Activated naive CD8-positive, alpha-beta T cell treated with anti-CD3 and anti-CD28 coated beads, Interleukin-2, amount 50 U/mL, for 24 hours (primary cell): ENCODE measurements around the gene NFKBIA.
"Not testable (repeated sequence)": the region's sequence is repeated elsewhere in the genome, so short reads cannot be mapped to it uniquely, and the experiment has no call there.

ENCODE experiments used
- ATAC-seq: fragments of 150-1000 bp; cut with Tn5 transposase; one replicate; pipeline ENCODE4 v1.10.0; 2021
- DNase-seq: peaks from one replicate; pipeline ENCODE4 v3.0.0; 2021
- H3K27ac Mint-ChIP-seq: one replicate; pipeline ENCODE4 v1.8.0; 2021; ENCODE audit warnings: mild to moderate bottlenecking, mixed read lengths
- H3K27me3 Mint-ChIP-seq: one replicate; pipeline ENCODE4 v1.8.0; 2021; ENCODE audit warnings: mixed read lengths
- H3K36me3 Mint-ChIP-seq: one replicate; pipeline ENCODE4 v1.8.0; 2021; ENCODE audit warnings: low read depth, mixed read lengths
- H3K4me1 Mint-ChIP-seq: one replicate; pipeline ENCODE4 v1.8.0; 2021; ENCODE audit warnings: mixed read lengths
- H3K4me3 Mint-ChIP-seq: one replicate; pipeline ENCODE4 v1.8.0; 2021; ENCODE audit warnings: mild to moderate bottlenecking, moderate library complexity, mixed read lengths
- H3K9me3 Mint-ChIP-seq: one replicate; pipeline ENCODE4 v1.8.0; 2021; ENCODE audit warnings: mixed read lengths

The NFKBIA gene

GRCh38 chr14:35403114-35403602 lies 1.4 kb downstream of the NFKBIA start:
- Mint-ChIP-seq H3K4me3 (peak overlapping the region; percentile 96), H3K4me1 (peaks cover 67% of the 10 kb centered on the region), H3K9me3 (no peaks in the 10 kb centered on the region), H3K27ac (peak overlapping the region; percentile 98), H3K36me3 (peaks cover 46% of the 10 kb centered on the region), H3K27me3 (peaks cover 2% of the 10 kb centered on the region)
- ATAC-seq (peak; percentile 13), DNase-seq (peak; percentile 60)

- peak overlapping the region; percentile 96 for H3K4me3 Mint-ChIP-seq
- peaks cover 46% of the 10 kb centered on the region for H3K36me3 Mint-ChIP-seq
- H3K9me3 Mint-ChIP-seq: no peaks in the 10 kb centered on the region
- ATAC-seq: no peak
- peak overlapping the region; percentile 98 for H3K27ac Mint-ChIP-seq
- H3K27me3 Mint-ChIP-seq: peaks cover 2% of the 10 kb centered on the region
- H3K4me1 Mint-ChIP-seq: peaks cover 71% of the 10 kb centered on the region
- DNase-seq: no peak
Measured at GRCh38 chr14:35402323-35403113, 2.0 kb downstream of the NFKBIA start.

GRCh38 chr14:35401422-35402265 lies 2.9 kb downstream of the NFKBIA start:
- peaks cover 46% of the 10 kb centered on the region for H3K36me3 Mint-ChIP-seq
- H3K27me3 Mint-ChIP-seq: peaks cover 2% of the 10 kb centered on the region
- no peak for DNase-seq
- peaks cover 69% of the 10 kb centered on the region for H3K4me1 Mint-ChIP-seq
- ATAC-seq: no peak
- H3K4me3 Mint-ChIP-seq: peak overlapping the region; percentile 96
- no peaks in the 10 kb centered on the region for H3K9me3 Mint-ChIP-seq
- H3K27ac Mint-ChIP-seq: peak overlapping the region; percentile 98

GRCh38 chr14:35400648-35401421 lies 3.7 kb downstream of the NFKBIA start:
- H3K9me3 Mint-ChIP-seq: no peaks in the 10 kb centered on the region
- peak overlapping the region; percentile 96 for H3K4me3 Mint-ChIP-seq
- H3K4me1 Mint-ChIP-seq: peaks cover 66% of the 10 kb centered on the region
- DNase-seq (peak; percentile 65), ATAC-seq (no peak)
- peaks cover 46% of the 10 kb centered on the region for H3K36me3 Mint-ChIP-seq
- peaks cover 2% of the 10 kb centered on the region for H3K27me3 Mint-ChIP-seq
- peak overlapping the region; percentile 98 for H3K27ac Mint-ChIP-seq

- H3K27me3 Mint-ChIP-seq: peaks cover under 1% of the 10 kb centered on the region
- no peak for ATAC-seq
- peaks cover 45% of the 10 kb centered on the region for H3K36me3 Mint-ChIP-seq
- no peak for DNase-seq
- peak overlapping the region; percentile 43 for H3K27ac Mint-ChIP-seq
- peaks cover 58% of the 10 kb centered on the region for H3K4me1 Mint-ChIP-seq
- no peaks in the 10 kb centered on the region for H3K9me3 Mint-ChIP-seq
- peak overlapping the region; percentile 51 for H3K4me3 Mint-ChIP-seq
Measured at GRCh38 chr14:35399083-35399937, 5.2 kb downstream of the NFKBIA start.

GRCh38 chr14:35398071-35398584 lies 6.4 kb downstream of the NFKBIA start:
- H3K36me3 Mint-ChIP-seq: peaks cover 38% of the 10 kb centered on the region
- no peak overlapping the region for H3K4me3 Mint-ChIP-seq
- H3K27me3 Mint-ChIP-seq: no peaks in the 10 kb centered on the region
- H3K4me1 Mint-ChIP-seq: peaks cover 56% of the 10 kb centered on the region
- no peaks in the 10 kb centered on the region for H3K9me3 Mint-ChIP-seq
- no peak for ATAC-seq
- peak overlapping the region; percentile 25 for H3K27ac Mint-ChIP-seq
- DNase-seq: no peak

GRCh38 chr14:35396610-35397009 lies 7.9 kb downstream of the NFKBIA start:
- H3K9me3 Mint-ChIP-seq, H3K4me3 Mint-ChIP-seq, H3K27ac Mint-ChIP-seq, ATAC-seq, H3K27me3 Mint-ChIP-seq, DNase-seq: not testable (repeated sequence)
- Mint-ChIP-seq H3K36me3 (peaks cover 23% of the 10 kb centered on the region), H3K4me1 (peaks cover 49% of the 10 kb centered on the region)

- DNase-seq (no peak), ATAC-seq (no peak)
- Mint-ChIP-seq H3K4me3 (no peak overlapping the region), H3K27ac (no peak overlapping the region), H3K36me3 (peaks cover 9% of the 10 kb centered on the region), H3K9me3 (no peaks in the 10 kb centered on the region), H3K27me3 (no peaks in the 10 kb centered on the region), H3K4me1 (peaks cover 35% of the 10 kb centered on the region)
Measured at GRCh38 chr14:35395283-35395682, 9.3 kb downstream of the NFKBIA start.

- ATAC-seq (no peak), DNase-seq (no peak)
- H3K36me3 Mint-ChIP-seq: peaks cover 4% of the 10 kb centered on the region
- H3K4me1 Mint-ChIP-seq: peaks cover 30% of the 10 kb centered on the region
- H3K27ac Mint-ChIP-seq: no peak overlapping the region
- no peaks in the 10 kb centered on the region for H3K9me3 Mint-ChIP-seq
- no peak overlapping the region for H3K4me3 Mint-ChIP-seq
- H3K27me3 Mint-ChIP-seq: no peaks in the 10 kb centered on the region
Measured at GRCh38 chr14:35394326-35395013, 10.1 kb downstream of the NFKBIA start.

- DNase-seq (no peak), ATAC-seq (no peak)
- H3K36me3 Mint-ChIP-seq: no peaks in the 10 kb centered on the region
- H3K27ac Mint-ChIP-seq: no peak overlapping the region
- H3K4me1 Mint-ChIP-seq: peaks cover 23% of the 10 kb centered on the region
- H3K4me3 Mint-ChIP-seq: no peak overlapping the region
- H3K27me3 Mint-ChIP-seq: no peaks in the 10 kb centered on the region
- no peaks in the 10 kb centered on the region for H3K9me3 Mint-ChIP-seq
Measured at GRCh38 chr14:35393826-35394225, 10.7 kb downstream of the NFKBIA start.

GRCh38 chr14:35392103-35392502 lies 12.4 kb downstream of the NFKBIA start:
- H3K27ac Mint-ChIP-seq: peak overlapping the region; percentile 22
- DNase-seq (no peak), ATAC-seq (no peak)
- no peak overlapping the region for H3K4me3 Mint-ChIP-seq
- H3K9me3 Mint-ChIP-seq: no peaks in the 10 kb centered on the region
- peaks cover 12% of the 10 kb centered on the region for H3K4me1 Mint-ChIP-seq
- H3K36me3 Mint-ChIP-seq: no peaks in the 10 kb centered on the region
- no peaks in the 10 kb centered on the region for H3K27me3 Mint-ChIP-seq

- ATAC-seq: no peak
- Mint-ChIP-seq H3K4me3 (no peak overlapping the region), H3K27ac (no peak overlapping the region), H3K27me3 (no peaks in the 10 kb centered on the region), H3K4me1 (peaks cover 9% of the 10 kb centered on the region), H3K36me3 (no peaks in the 10 kb centered on the region), H3K9me3 (no peaks in the 10 kb centered on the region)
- no peak for DNase-seq
Measured at GRCh38 chr14:35391388-35391710, 13.2 kb downstream of the NFKBIA start.
